HL-60/S4 treated with phorbol 12-myristate 13-acetate at 8.2 ng/mL for 4 days and 3 days (cell line): ENCODE results near the gene NSMF.

Experiments used
- in situ Hi-C: fragments of 300-500 bp; cut with MboI; formaldehyde crosslinking; loops from 2 replicates; pipeline ENCODE4 v1.15.0; 2022; ENCODE audit warnings: low sequenced_read_pairs

The NSMF gene

DNA sequence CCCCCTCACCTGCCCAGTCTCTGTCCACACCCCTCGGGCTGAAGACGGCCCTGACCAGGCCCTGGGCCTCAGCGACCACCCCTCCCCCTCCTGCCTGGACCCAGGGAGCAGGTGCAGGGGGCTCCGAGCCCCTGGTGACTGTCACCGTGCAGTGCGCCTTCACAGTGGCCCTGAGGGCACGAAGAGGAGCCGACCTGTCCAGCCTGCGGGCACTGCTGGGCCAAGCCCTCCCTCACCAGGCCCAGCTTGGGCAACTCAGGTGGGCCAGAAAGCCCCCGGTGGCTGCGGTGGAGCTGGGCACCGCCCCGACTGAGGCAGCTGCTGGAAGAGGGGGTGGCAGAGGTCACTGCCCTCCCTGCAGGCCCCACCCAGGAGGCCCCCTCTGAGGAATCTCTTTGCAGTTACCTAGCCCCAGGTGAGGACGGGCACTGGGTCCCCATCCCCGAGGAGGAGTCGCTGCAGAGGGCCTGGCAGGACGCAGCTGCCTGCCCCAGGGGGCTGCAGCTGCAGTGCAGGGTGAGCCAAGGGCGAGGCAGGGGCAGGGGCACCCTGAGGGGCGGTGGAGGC is 25.7 kb downstream of the NSMF start:
- in situ Hi-C loops: no loop called here

GRCh38 chr9:137432687-137433348 is 26.3 kb downstream of the NSMF start:
- in situ Hi-C loops: no loop called here

DNA sequence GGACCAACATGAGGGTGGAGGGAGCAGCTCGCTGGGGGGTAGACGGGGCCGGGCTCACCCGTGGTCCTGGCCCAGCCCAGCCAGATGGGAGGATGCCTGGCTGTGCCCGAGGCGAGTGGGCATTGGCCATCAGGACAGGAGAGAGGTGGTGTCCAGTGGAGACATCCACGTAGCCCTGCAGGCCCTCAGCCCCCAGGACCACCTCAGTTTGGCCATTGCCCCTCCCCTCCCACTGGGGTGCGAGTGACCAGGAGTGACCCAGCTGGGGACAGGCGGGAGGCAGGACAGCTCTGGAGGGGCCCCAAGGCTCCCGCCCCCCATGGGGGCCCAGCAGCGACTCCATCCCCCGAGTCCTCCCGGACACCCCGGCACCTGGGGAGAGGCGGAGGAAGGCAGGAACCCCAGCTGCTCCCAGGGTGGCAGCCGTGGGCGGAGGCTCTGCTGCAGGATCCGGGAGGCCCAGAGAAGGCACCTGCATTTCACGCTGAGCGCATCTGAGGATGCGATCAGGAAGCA is 27.7 kb downstream of the NSMF start:
- in situ Hi-C loops: no loop called here

DNA sequence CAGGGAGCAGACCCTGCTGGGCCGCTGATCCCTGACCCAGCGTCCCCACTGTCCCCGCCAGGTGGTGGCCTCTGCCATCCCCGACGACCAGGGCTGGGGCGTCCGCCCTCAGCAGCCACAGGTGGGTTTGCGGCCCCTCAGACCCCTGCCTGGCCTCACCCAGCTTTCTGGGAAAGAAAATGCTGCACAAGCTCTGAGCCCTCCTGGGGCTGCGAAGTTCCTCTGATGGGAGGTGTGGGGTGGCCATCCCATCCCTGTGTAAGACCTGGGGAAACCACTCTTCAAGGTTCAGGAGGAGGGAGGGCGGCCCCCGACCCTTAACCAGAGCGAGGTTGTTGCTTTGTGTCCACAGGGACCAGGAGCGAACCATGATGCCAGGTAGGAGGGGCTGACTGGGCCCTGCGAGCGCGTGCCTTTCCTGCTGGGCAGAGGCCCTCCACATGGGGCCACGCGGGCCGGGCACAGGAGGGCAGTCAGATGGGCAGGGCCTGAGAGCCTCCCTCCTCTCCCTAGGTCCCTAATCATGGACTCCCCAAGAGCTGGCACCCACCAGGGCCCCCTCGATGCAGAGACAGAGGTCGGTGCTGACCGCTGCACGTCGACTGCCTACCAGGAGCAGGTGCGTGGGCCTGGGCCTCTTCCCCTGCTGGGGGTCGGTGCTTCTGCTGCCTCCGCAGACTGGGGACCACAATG is 28.3 kb downstream of the NSMF start:
- in situ Hi-C loops: no loop called here

GRCh38 chr9:137429974-137430722 is 29.0 kb downstream of the NSMF start:
- in situ Hi-C loops: no loop called here

GRCh38 chr9:137429546-137429890 is 29.6 kb downstream of the NSMF start:
- in situ Hi-C loops: no loop called here

DNA sequence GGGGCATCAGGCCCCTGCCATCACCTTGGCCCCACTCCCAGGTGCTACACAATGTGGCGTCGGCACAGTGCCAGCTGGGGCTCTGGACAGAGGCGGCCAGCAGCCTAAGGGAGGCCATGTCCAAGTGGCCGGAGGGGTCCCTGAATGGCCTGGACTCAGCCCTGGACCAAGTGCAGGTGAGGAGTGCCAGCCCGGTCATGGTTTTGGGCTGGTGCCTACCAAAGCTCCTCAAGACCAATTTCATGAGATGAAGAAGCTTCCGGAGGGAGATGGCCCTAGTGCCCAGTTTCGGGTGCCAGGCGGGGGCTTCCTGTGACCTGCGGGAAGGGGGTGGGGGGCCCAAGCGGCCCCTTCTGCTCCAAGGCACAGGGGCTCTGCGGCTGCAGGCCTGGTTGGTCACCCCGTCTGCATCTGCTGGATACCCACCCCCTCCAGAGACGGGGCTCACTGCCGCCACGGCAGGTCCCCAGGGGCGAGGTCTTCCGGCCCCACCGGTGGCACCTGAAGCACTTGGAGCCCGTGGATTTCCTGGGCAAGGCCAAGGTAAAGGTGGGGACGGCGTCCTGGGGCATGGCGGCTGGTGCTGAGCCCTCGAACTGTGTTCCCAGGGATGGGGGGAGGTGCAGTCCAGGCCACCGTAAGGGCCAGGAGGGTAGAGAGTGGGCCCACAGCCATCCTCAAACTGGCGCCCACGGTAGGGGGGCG is 30.1 kb downstream of the NSMF start:
- in situ Hi-C loops: no loop called here

DNA sequence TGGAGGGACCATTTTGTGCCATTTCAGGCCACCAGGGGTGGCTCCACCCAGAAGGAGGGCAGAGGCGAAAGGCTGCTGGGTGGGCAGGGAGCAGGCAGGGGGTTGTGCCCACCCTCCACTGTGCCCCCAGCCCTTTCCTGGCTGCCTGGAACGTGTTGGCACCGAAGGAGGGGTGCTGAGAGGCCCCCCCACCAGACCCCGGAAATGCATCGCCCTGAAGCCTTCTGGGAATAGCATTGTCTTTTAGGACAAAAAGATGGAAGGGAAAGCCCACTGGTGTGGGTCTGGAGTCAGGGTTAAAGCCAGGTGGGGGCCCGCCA is 30.9 kb downstream of the NSMF start:
- in situ Hi-C loops: no loop called here

DNA sequence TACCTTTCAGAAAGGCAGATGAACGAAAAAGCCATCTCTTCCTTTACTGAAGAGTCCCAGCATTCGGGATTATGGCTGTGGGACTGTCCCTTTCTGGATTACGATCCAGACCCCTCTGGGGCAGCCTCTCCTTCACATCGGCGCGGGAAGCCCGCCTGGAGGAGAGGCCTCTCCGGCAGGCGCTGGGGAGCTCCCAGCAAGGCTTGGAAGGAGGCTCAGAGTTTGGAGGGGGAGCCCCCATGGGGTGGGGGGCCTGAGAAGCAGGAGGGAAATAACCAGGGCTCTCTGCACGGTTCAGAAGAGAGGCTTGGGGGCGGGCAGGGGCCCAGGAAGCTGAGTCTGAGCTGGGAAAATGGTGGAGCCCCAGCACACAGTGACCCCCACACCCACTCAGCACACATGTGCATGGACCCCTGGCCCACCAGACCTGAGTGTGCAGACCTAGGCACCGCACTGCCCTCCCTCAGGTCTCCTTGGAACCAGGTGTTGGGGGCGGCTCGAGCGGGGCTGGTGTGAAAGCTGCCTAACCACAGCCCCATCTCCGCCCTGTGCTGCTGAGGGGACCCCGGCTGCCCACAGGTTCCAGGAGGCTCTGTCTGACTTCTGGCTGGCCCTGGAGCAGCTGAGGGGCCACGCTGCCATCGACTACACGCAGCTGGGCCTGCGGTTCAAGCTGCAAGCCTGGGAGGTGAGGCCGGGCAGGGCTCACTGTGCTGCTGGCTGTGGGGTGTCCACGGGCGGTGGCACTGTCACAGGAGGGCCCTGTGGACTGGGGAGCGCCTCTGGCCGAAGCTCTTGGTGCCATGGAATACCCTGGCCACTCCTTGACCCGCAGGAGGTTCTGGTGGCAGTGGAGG is 31.5 kb downstream of the NSMF start:
- in situ Hi-C loops: no loop called here

- in situ Hi-C loops: no loop called here
Observed at GRCh38 chr9:137426018-137426681, 33.0 kb downstream of the NSMF start.

DNA sequence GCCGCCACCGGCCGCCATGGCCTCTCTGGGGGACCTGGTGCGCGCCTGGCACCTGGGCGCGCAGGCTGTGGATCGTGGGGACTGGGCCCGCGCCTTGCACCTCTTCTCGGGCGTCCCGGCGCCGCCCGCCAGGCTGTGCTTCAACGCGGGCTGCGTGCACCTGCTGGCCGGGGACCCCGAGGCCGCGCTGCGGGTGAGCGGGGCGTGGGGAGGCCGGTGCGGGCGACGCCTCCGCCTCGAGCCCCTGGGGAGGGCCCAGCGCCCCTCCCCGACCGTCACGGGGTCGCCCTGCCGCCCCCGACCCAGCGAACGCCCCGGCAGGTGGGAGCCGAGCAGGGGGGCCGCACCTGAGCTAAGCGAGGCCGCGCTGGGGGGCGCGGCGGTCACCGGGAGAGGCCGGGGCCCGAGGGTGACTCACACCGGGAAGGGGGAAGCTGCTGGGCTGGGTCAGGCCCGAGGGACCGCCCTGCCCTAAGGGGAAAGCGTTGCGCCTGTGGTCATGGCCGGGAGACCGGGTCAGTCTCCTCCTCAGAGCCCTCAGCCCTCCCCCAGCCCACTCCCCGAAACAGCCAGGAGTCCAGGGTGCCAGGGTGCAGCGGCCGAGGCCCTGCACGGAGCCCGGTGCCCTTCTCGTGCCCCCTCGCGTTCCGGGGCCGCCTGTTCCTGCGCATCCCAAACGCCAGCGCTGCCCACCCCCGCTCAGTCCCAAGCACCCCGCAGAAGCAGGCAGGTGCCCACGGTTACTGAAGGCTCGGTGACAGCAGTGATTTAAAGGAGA is 35.4 kb downstream of the NSMF start:
- in situ Hi-C loops: no loop called here

GRCh38 chr9:137422604-137423513 is 36.3 kb downstream of the NSMF start, which contains the start of the genes EXD3 and NOXA1:
TSS of gene EXD3 (minus strand) at chr9:137423162. CDS start at chr9:137395357, 27,805 bp downstream.
TSS of gene NOXA1 (plus strand) at chr9:137423393. CDS start at chr9:137423530, 137 bp downstream.
- in situ Hi-C loops: no loop called here

DNA sequence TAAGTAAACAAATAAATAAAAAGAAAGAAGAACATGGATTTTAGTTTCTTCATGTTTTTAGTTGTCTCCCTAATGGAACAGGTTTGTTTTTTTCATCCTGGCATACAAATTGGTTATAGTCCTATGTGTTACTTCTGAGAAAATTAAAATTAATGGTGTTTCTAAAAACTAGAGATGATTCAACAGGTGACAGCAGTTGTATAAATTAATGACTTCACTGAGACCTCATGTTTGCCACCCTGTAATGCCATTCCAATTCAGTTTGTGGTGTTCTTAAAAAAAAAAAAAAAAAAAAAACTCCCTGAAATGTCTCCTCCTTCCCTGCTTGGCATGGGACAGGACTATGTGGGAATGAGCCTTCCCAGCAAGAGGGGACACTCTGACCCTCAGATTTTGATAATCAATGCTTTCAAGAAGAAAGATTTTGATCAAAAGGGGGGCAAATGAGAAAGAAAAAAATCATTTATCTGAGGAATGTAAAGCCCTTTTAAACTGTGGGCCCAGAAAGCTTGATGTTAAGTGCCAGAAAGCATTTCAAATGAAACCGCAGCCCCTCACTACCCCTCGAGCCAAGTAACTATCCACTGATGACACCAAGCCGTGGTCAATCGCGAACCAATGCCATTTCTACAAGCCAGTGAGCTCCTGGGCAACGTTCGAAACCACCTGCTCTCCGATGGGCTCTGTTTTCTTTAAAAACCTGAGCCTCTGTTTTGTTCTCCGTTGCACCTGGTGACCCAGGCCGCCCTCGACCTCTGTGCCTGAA is 37.1 kb downstream of the NSMF start:
- in situ Hi-C loops: no loop called here

DNA sequence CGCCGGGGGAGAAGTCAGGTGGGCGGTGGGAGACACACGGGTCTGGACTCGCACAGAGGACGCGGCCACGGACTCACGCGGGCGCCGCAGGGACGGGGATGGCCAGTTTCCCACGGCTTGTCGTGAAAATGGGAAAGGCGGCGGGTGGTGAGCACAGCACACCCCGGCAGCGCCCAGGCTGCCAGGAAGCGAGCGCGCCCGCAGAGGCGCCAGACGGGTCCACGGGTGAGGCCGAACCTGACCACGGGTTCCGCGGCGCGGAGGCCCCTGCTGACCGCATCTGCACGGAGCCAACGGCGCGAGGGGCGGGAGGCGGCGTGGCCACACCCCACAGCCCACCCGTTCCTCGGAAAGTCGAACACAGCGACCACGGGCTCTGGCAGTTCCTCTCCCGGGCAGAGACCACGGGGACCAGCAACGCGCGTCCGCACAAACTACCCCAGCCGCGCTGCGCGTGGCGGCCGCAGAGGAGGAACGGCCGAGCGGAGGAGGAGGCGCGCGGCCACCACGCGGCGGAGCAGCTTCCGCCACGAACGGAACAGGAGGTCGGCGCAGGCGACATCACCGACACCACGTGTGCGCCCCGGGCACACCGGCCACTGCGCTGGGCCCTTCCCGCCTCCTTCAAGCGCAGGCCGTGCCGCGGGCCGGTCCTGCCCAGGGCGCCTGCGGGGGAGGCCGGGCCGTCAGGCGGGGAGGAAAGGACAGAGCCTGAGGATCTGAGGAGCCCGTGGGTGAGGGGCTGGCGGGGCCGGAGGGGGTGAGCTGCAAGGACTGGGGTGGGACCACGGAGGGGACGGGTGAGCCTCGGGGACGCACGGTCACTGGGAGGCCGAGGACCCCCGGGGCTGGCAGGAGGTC is 41.7 kb downstream of the NSMF start:
- in situ Hi-C loops: no loop called here

- in situ Hi-C loops: no loop called here
Observed at GRCh38 chr9:137416563-137417151, 42.5 kb downstream of the NSMF start.
